Neural cell (in vitro differentiated cells): ENCODE measurements around the gene IKZF1.

ENCODE experiments used
- EP300 ChIP-seq: fragments of 450-650 bp; conservative IDR thresholded peaks from 2 replicates; pipeline ENCODE4 v1.6.1; 2014; ENCODE audit warnings: antibody characterized with exemption, mild to moderate bottlenecking, moderate library complexity; ENCODE audit not compliant: poor library complexity, severe bottlenecking
- EZH2 ChIP-seq: fragments of 200-600, 300-800 bp; shearing (Covaris generic), sonication (generic); IDR thresholded peaks from 2 replicates; pipeline ENCODE4 v1.6.1; 2014; ENCODE audit warnings: antibody characterized with exemption, low read length, borderline replicate concordance, mild to moderate bottlenecking; ENCODE audit not compliant: insufficient read depth, poor library complexity, severe bottlenecking
- MXI1 ChIP-seq: fragments of 450-650 bp; conservative IDR thresholded peaks from 2 replicates; pipeline ENCODE4 v1.6.1; 2014; ENCODE audit warnings: antibody characterized with exemption, mild to moderate bottlenecking; ENCODE audit not compliant: poor library complexity, severe bottlenecking
- POLR2AphosphoS5 ChIP-seq: IDR thresholded peaks from 2 replicates; pipeline ENCODE4 v1.6.1; 2012
- RAD21 ChIP-seq: fragments of 450-650 bp; conservative IDR thresholded peaks from 2 replicates; pipeline ENCODE4 v1.6.1; 2014; ENCODE audit warnings: antibody characterized with exemption, mild to moderate bottlenecking, moderate library complexity
- SMC3 ChIP-seq: fragments of 450-650 bp; conservative IDR thresholded peaks from 2 replicates; pipeline ENCODE4 v1.6.1; 2014; ENCODE audit warnings: antibody characterized with exemption, mild to moderate bottlenecking, moderate library complexity; ENCODE audit not compliant: poor library complexity
- TAF1 ChIP-seq: IDR thresholded peaks from 2 replicates; pipeline ENCODE4 v1.6.1; 2012; ENCODE audit warnings: low read depth
- TF ChIP-seq, protein P1 (sequence below): fragments of 450-650 bp; IDR thresholded peaks from 2 replicates; pipeline ENCODE4 v1.5.1; 2014; ENCODE audit warnings: antibody characterized with exemption, mild to moderate bottlenecking, moderate library complexity; ENCODE audit not compliant: poor library complexity, severe bottlenecking

DNA sequence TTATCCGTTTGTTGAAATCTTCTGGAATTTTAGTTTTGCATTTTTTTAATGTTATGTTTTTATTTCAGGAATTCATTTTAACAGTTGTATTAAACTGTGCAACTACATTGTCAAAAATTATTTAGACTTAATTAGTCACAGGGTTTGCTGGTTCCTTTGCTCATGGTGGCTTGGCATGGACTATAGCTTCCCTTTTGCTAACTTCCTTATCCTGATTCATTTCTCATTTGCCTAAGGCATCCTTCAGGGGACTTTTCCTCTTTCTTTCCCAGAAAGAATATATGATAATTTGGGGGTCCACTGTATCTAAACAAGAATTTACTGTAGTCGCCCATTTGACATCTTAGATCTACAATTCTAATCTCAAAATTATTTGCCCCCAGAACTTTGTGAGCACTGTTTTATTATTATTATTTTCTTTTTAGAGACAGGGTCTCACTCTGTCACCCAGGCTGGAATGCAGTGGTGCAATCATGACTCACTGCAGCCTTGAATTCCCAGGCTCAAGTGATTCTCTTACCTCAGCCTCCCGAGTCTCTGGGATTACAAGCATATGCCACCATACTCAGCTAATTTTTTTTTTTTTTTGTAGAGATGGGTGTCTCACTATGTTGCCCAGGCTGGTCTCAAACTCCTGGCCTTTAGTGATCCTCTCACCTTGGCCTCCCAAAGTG, 131.8 kb downstream of the IKZF1 start:
- TF ChIP-seq TAF1, result no peak
- no peak for TF ChIP-seq POLR2AphosphoS5
- TF ChIP-seq, protein P1, sequence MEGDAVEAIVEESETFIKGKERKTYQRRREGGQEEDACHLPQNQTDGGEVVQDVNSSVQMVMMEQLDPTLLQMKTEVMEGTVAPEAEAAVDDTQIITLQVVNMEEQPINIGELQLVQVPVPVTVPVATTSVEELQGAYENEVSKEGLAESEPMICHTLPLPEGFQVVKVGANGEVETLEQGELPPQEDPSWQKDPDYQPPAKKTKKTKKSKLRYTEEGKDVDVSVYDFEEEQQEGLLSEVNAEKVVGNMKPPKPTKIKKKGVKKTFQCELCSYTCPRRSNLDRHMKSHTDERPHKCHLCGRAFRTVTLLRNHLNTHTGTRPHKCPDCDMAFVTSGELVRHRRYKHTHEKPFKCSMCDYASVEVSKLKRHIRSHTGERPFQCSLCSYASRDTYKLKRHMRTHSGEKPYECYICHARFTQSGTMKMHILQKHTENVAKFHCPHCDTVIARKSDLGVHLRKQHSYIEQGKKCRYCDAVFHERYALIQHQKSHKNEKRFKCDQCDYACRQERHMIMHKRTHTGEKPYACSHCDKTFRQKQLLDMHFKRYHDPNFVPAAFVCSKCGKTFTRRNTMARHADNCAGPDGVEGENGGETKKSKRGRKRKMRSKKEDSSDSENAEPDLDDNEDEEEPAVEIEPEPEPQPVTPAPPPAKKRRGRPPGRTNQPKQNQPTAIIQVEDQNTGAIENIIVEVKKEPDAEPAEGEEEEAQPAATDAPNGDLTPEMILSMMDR, result no peak
- no peak for TF ChIP-seq RAD21
- TF ChIP-seq EP300, result no peak
- no peak for TF ChIP-seq EZH2
- no peak for TF ChIP-seq MXI1
- no peak for TF ChIP-seq SMC3
